ENCODE measurements around the gene GDPD1. TPM values are rescaled to one million over a fixed set of nuclear protein-coding genes. Genes with fewer than 3 reads are reported as not detected.

The GDPD1 gene
- total and polyA plus RNA-seq, 2 donors (not counting 3 experiments of a cell fraction or from before 2014, with no cell fraction given), result 2.5 to 4.9 TPM

DNA sequence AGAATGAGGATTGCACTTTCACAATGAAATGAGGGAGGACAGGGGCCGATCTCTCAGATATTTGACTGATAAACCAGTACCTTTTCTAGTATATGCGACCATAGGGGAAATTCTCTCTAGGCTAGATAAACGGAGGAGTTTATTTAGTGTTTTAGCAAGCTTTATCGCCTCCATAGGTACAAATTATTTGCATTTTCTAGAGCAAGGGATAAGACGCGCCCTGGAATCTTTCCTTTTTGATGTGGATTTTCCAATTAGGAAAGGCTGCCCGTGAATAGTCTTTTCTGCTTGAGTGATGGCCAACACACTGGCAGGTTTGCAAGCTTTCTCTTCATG lies 351 bp upstream of the GDPD1 start:
- H3K4me3 ChIP-seq (replicated peaks in 1 of 3; ENCODE audit: insufficient read depth in 1 of 3, low read depth in 1 of 3, low read length in 3 of 3), result peak overlapping the region; percentile 13 to 59 (median 51)
- ChIA-PET POLR2A (no interaction called here), CTCF (interaction anchor here (0.7 to 1.7 kb wide), 6 partner anchors 9 to 221 kb away, joined by 3 to 6 read pairs (median 5); partner anchors contain the start of gene SMG8)
- H3K9me1 ChIP-seq (replicated peaks; ENCODE audit: control insufficient read depth, extremely low read depth, insufficient read depth, low read length), result no peaks in the 10 kb centered on the region
- BruUV-seq (replicated peaks), result no TSS peak
- H3K79me2 ChIP-seq (ENCODE audit: control insufficient read depth, insufficient read depth, low read length), result no peaks in the 10 kb centered on the region
- H3K9ac ChIP-seq (replicated peaks; ENCODE audit: extremely low read depth, insufficient read depth, low read length), result peak overlapping the region; percentile 11
- TF ChIP-seq EZH2 (IDR thresholded peaks at IDR 0.05; ENCODE audit: borderline replicate concordance, low read depth, low read length, severe bottlenecking), result no peak
- no peak for TF ChIP-seq POLR2A (IDR thresholded peaks at IDR 0.05; ENCODE audit: low read depth, low read length)
- TF ChIP-seq JUN (IDR thresholded peaks at IDR 0.05; ENCODE audit: borderline replicate concordance, insufficient read depth, insufficient read length, low read depth), result no peak
- TF ChIP-seq FOS (IDR thresholded peaks at IDR 0.05; ENCODE audit: borderline replicate concordance, insufficient read depth, low read length), result no peak
- TF ChIP-seq MYC (IDR thresholded peaks at IDR 0.05; ENCODE audit: low read depth, low read length), result no peak
- TF ChIP-seq, protein P1, sequence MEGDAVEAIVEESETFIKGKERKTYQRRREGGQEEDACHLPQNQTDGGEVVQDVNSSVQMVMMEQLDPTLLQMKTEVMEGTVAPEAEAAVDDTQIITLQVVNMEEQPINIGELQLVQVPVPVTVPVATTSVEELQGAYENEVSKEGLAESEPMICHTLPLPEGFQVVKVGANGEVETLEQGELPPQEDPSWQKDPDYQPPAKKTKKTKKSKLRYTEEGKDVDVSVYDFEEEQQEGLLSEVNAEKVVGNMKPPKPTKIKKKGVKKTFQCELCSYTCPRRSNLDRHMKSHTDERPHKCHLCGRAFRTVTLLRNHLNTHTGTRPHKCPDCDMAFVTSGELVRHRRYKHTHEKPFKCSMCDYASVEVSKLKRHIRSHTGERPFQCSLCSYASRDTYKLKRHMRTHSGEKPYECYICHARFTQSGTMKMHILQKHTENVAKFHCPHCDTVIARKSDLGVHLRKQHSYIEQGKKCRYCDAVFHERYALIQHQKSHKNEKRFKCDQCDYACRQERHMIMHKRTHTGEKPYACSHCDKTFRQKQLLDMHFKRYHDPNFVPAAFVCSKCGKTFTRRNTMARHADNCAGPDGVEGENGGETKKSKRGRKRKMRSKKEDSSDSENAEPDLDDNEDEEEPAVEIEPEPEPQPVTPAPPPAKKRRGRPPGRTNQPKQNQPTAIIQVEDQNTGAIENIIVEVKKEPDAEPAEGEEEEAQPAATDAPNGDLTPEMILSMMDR (IDR thresholded peaks at IDR 0.05; ENCODE audit: extremely low read depth in 1 of 2, insufficient read depth in 1 of 2, low read depth in 1 of 2, low read length in 2 of 2), result no peak
- TF ChIP-seq, protein P2, sequence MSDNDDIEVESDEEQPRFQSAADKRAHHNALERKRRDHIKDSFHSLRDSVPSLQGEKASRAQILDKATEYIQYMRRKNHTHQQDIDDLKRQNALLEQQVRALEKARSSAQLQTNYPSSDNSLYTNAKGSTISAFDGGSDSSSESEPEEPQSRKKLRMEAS (IDR thresholded peaks at IDR 0.05; ENCODE audit: insufficient read depth, insufficient read length), result no peak
- TF ChIP-seq POLR2AphosphoS5 (IDR thresholded peaks at IDR 0.05; ENCODE audit: insufficient read depth, low read depth, low read length), result no peak
- TF ChIP-seq GATA2 (IDR thresholded peaks at IDR 0.05; ENCODE audit: insufficient read depth, insufficient read length, low read depth, low read length), result no peak
- H2AFZ ChIP-seq (ENCODE audit: low read depth, low read length), result peak overlapping the region; percentile 76
- dilution Hi-C loops (cut with MboI; ENCODE audit: extremely low pct_ligation_motif_present, low sequenced_read_pairs) (no loop called here), intact Hi-C loops (cut with micrococcal nuclease) (loop anchor here (1.0 to 10.0 kb wide), 2 partner anchors 221 to 345 kb away; partner anchors contain the start of gene DHX40)
- no peak overlapping the region for H3K27ac ChIP-seq (ENCODE audit: insufficient read depth, low read depth, low read length)
- peaks cover 3% of the 10 kb centered on the region for H3K4me1 ChIP-seq (ENCODE audit: control insufficient read depth, extremely low read depth, insufficient read depth, low read length)
- no peak for DNase-seq (ENCODE audit: low read depth, low spot score)
- no peaks in the 10 kb centered on the region for H3K9me3 ChIP-seq (replicated peaks; ENCODE audit: control insufficient read depth, insufficient read depth, low read length)
- peak overlapping the region; percentile 81 for H3K4me2 ChIP-seq (ENCODE audit: insufficient read depth, low read length)
- H3K27me3 ChIP-seq (ENCODE audit: control insufficient read depth in 2 of 2, insufficient read depth in 2 of 2, low read length in 2 of 2), result no peaks in the 10 kb centered on the region
- no peaks in the 10 kb centered on the region for H4K20me1 ChIP-seq (replicated peaks; ENCODE audit: control insufficient read depth, extremely low read depth, insufficient read depth, low read length)
- no peaks in the 10 kb centered on the region for H3K36me3 ChIP-seq (ENCODE audit: control insufficient read depth in 2 of 2, extremely low read depth in 1 of 2, insufficient read depth in 2 of 2, low read length in 2 of 2)
- no peak for FAIRE-seq

Measured in endothelial cell of umbilical vein (primary cell).